HCT116 (cell line): ENCODE measurements around the gene SLC25A6. TPM values are rescaled to one million over a fixed set of nuclear protein-coding genes. Genes with fewer than 3 reads are reported as not detected.

ENCODE experiments used
- ATAC-seq: fragments of 200-7000 bp; cut with Tn5 transposase; 2 replicates; pipeline ENCODE4 v1.9.1; 2020; ENCODE audit warnings: mild to moderate bottlenecking, moderate library complexity
- BruUV-seq: library from RNA; stranded (reverse); fragments of 400-500 nt; replicated peaks from 2 replicates; lab custom pipeline; 2021; lab: Mats Ljungman, UMichigan
- CTCF ChIA-PET: fragments of 300-600 bp; sonication (Branson Sonifier 250); formaldehyde crosslinking; loops from one replicate; lab custom pipeline; 2021; ENCODE audit warnings: antibody characterized with exemption; lab: Charles Lee
- POLR2A ChIA-PET: fragments of 300-600, 350-600 bp; sonication (Branson Sonifier 250); formaldehyde crosslinking; loops from one replicate; lab custom pipeline; 2021; ENCODE audit warnings: antibody characterized with exemption; lab: Charles Lee
- RAD21 ChIA-PET, 2 experiments: fragments of 300-600 bp; sonication (Branson Sonifier 250); formaldehyde crosslinking; loops; one replicate each; lab custom pipeline; 2023; ENCODE audit warnings: low total read pairs in 2 of 2; ENCODE audit not compliant: uncharacterized antibody in 2 of 2, unreplicated experiment in 2 of 2, low non-redundant PET in 1 of 2; lab: Charles Lee
- DNase-seq: peaks from one replicate; pipeline ENCODE4 v3.0.0-alpha.2; 2010; ENCODE audit warnings: low read depth, low spot score
- H2AFZ ChIP-seq: fragments of 200-600 bp; shearing (Covaris generic), sonication (generic); 2 replicates; pipeline ENCODE4 v1.6.1; 2017; ENCODE audit warnings: low read depth, mixed run types, mixed read lengths, antibody characterized with exemption, low read length; ENCODE audit not compliant: poor library complexity, severe bottlenecking
- H3K27ac ChIP-seq: 2 replicates; pipeline ENCODE4 v1.5.1; 2012; ENCODE audit warnings: low read depth, low read length
- H3K27me3 ChIP-seq: fragments of 200-600 bp; sonication (generic); 2 replicates; pipeline ENCODE4 v1.6.1; 2016; ENCODE audit warnings: mixed run types, low read length, mixed read lengths; ENCODE audit not compliant: insufficient read depth
- H3K36me3 ChIP-seq, 2 experiments: fragments of 200-500 bp in 1 of 2; fragments of 200-600 bp in 1 of 2; sonication (Bioruptor generic) in 1 of 2; sonication (generic) in 1 of 2; 2 replicates each; pipeline versions ENCODE4 v1.5.1 to v1.6.1; 2014 to 2016; ENCODE audit warnings: low read length in 2 of 2, inconsistent platforms in 1 of 2, mixed read lengths in 1 of 2, mixed run types in 1 of 2; ENCODE audit not compliant: insufficient read depth in 2 of 2, control insufficient read depth in 1 of 2
- H3K4me1 ChIP-seq, 2 experiments: fragments of 200-600 bp in 1 of 2; sonication (generic) in 1 of 2; 2 replicates each; pipeline versions ENCODE4 v1.5.1 to v1.6.1; 2012 to 2017; ENCODE audit warnings: low read length in 2 of 2, inconsistent platforms in 1 of 2, mild to moderate bottlenecking in 1 of 2, mixed read lengths in 1 of 2, mixed run types in 1 of 2, moderate library complexity in 1 of 2; ENCODE audit not compliant: insufficient read depth in 2 of 2, control insufficient read depth in 1 of 2
- H3K4me2 ChIP-seq: fragments of 200-600 bp; sonication (generic); 2 replicates; pipeline ENCODE4 v1.6.1; 2017; ENCODE audit warnings: mixed run types, low read length, mixed read lengths
- H3K4me3 ChIP-seq, 2 experiments: fragments of 200-600 bp in 1 of 2; sonication (generic) in 1 of 2; replicated peaks in 1 of 2; 2 replicates each; pipeline ENCODE4 v1.5.1; 2011 to 2016; ENCODE audit warnings: low read length in 2 of 2, control low read depth in 1 of 2, low read depth in 1 of 2, mild to moderate bottlenecking in 1 of 2, mixed read lengths in 1 of 2, mixed run types in 1 of 2
- H3K79me2 ChIP-seq: fragments of 200-600 bp; sonication (generic); 2 replicates; pipeline ENCODE4 v1.6.1; 2017; ENCODE audit warnings: mild to moderate bottlenecking, mixed run types, low read length, moderate library complexity, mixed read lengths; ENCODE audit not compliant: insufficient read depth
- H3K9ac ChIP-seq: fragments of 200-600 bp; sonication (generic); 2 replicates; pipeline ENCODE4 v1.6.1; 2016; ENCODE audit warnings: low read length, mixed read lengths
- H3K9me2 ChIP-seq: fragments of 200-600 bp; sonication (generic), shearing (Covaris generic); 2 replicates; pipeline ENCODE4 v1.6.1; 2017; ENCODE audit warnings: mixed run types, mild to moderate bottlenecking, moderate library complexity; ENCODE audit not compliant: insufficient read depth
- H3K9me3 ChIP-seq, 2 experiments: fragments of 200-500 bp in 1 of 2; fragments of 200-600 bp in 1 of 2; sonication (Bioruptor generic) in 1 of 2; sonication (generic) in 1 of 2; 2 replicates each; pipeline ENCODE4 v1.6.1; 2014 to 2017; ENCODE audit warnings: low read length in 2 of 2, mixed read lengths in 2 of 2, inconsistent platforms in 1 of 2, low read depth in 1 of 2, mild to moderate bottlenecking in 1 of 2, mixed run types in 1 of 2, moderate library complexity in 1 of 2; ENCODE audit not compliant: control insufficient read depth in 1 of 2, insufficient read depth in 1 of 2
- H4K20me1 ChIP-seq: fragments of 200-600 bp; sonication (generic), shearing (Covaris generic); 2 replicates; pipeline ENCODE4 v1.6.1; 2017; ENCODE audit warnings: mixed run types, mild to moderate bottlenecking, moderate library complexity; ENCODE audit not compliant: insufficient read depth
- CBX3 ChIP-seq: IDR thresholded peaks from 2 replicates; pipeline ENCODE4 v1.6.1; 2012; ENCODE audit warnings: low read depth
- CEBPB ChIP-seq: IDR thresholded peaks from 2 replicates; pipeline ENCODE4 v1.6.1; 2012; ENCODE audit warnings: low read depth
- CTCF ChIP-seq, 3 experiments: fragments of 200-600 bp in 1 of 3; sonication (generic) in 1 of 3; IDR thresholded peaks in 2 of 3; conservative IDR thresholded peaks in 1 of 3; 2 replicates each; pipeline ENCODE4 v1.5.1; 2012 to 2017; ENCODE audit warnings: low read depth in 2 of 3, low read length in 2 of 3, antibody characterized with exemption in 1 of 3, borderline replicate concordance in 1 of 3, control low read depth in 1 of 3, mild to moderate bottlenecking in 1 of 3, mixed read lengths in 1 of 3, mixed run types in 1 of 3, moderate library complexity in 1 of 3; ENCODE audit not compliant: insufficient read depth in 1 of 3
- EZH2phosphoT487 ChIP-seq: fragments of 200-600 bp; IDR thresholded peaks from 2 replicates; pipeline ENCODE4 v1.6.1; 2018; ENCODE audit warnings: antibody characterized with exemption, borderline replicate concordance
- FOSL1 ChIP-seq: IDR thresholded peaks from 2 replicates; pipeline ENCODE4 v1.6.1; 2012; ENCODE audit warnings: low read depth
- JUND ChIP-seq: IDR thresholded peaks from 2 replicates; pipeline ENCODE4 v1.6.1; 2012
- MAX ChIP-seq: IDR thresholded peaks from 2 replicates; pipeline ENCODE4 v1.6.1; 2012
- RAD21 ChIP-seq: IDR thresholded peaks from 2 replicates; pipeline ENCODE4 v1.6.1; 2012; ENCODE audit warnings: low read depth, mild to moderate bottlenecking
- SP1 ChIP-seq: IDR thresholded peaks from 2 replicates; pipeline ENCODE4 v1.6.1; 2012; ENCODE audit warnings: low read depth
- SRF ChIP-seq: IDR thresholded peaks from 2 replicates; pipeline ENCODE4 v1.6.1; 2012; ENCODE audit warnings: low read depth
- ZFX ChIP-seq: fragments of 450-650 bp; IDR thresholded peaks from 2 replicates; pipeline ENCODE4 v1.6.1; 2017
- intact Hi-C: fragments of 100-400 bp; cut with micrococcal nuclease; formaldehyde crosslinking; loops from 2 replicates; pipeline ENCODE4 v1.10.0; 2022
- total RNA-seq: library from RNA; stranded (reverse); gene quantifications from one replicate; pipeline ENCODE4 v1.2.1, GENCODE V29; 2021; ENCODE audit not compliant: unreplicated experiment

SLC25A6 gene
- total RNA-seq, 1 experiment from 2014 or later = 398 TPM

GRCh38 chrX:1394731-1395501 lies 3.0 kb upstream of the SLC25A6 start:
- intact Hi-C loops = no loop called here
- Histone ChIP-seq H2AFZ (no peak overlapping the region), H3K4me2 (peak overlapping the region; percentile 9; the same call in 1 of the 2 replicates), H3K36me3 (peaks cover 0 to 13% of the 10 kb centered on the region in 2 experiments; a peak in 1 of 4 replicates), H3K4me3 (no peak overlapping the region)
- ATAC-seq = no peak
- CTCF ChIA-PET = no interaction called here
- DNase-seq = no peak
- TF ChIP-seq CBX3 (no peak), EZH2phosphoT487 (no peak), JUND (no peak), ZFX (no peak), SP1 (no peak), SRF (no peak), RAD21 (no peak), CEBPB (no peak), CTCF (IDR thresholded peaks at IDR 0.05 in 2 of 3, conservative IDR thresholded peaks at IDR 0.05 in 1 of 3; ENCODE audit: borderline replicate concordance in 1 of 3, insufficient read depth in 1 of 3, low read depth in 2 of 3, low read length in 2 of 3) (no peak), FOSL1 (no peak), MAX (no peak)
- TF ChIP-seq, all 23 proteins: peak for 0
- H3K79me2 ChIP-seq = peaks cover 35% of the 10 kb centered on the region
- H3K9me3 ChIP-seq = no peaks in the 10 kb centered on the region
- BruUV-seq = no TSS peak
- RAD21 ChIA-PET = no interaction called here
- no peaks in the 10 kb centered on the region for H4K20me1 ChIP-seq
- no peaks in the 10 kb centered on the region for H3K27me3 ChIP-seq
- no peak overlapping the region for H3K27ac ChIP-seq
- no peaks in the 10 kb centered on the region for H3K9me2 ChIP-seq
- no peak overlapping the region for H3K9ac ChIP-seq
- H3K4me1 ChIP-seq = peaks cover 10 to 17% of the 10 kb centered on the region in 2 experiments; a peak in 3 of 4 replicates
- POLR2A ChIA-PET = no interaction called here
